Epithelial cell of esophagus (primary cell): ENCODE measurements around the gene SAMHD1.

Source experiments
- DNase-seq: peaks from one replicate; pipeline ENCODE4 v3.0.0; 2010; ENCODE audit warnings: low read depth
- H3K4me3 ChIP-seq: 2 replicates; pipeline ENCODE4 v1.5.1; 2011; ENCODE audit warnings: mild to moderate bottlenecking, low read length, control low read depth
- CTCF ChIP-seq: IDR thresholded peaks from 2 replicates; pipeline ENCODE4 v1.5.1; 2011; ENCODE audit warnings: low read depth, mild to moderate bottlenecking, low read length, control low read depth, inconsistent platforms; ENCODE audit not compliant: insufficient read depth; ENCODE audit errors: missing control alignments

SAMHD1 gene

GRCh38 chr20:36988494-36988966 lies 37.0 kb upstream of the SAMHD1 start:
- no peak for TF ChIP-seq CTCF

GRCh38 chr20:36984257-36984638 lies 32.7 kb upstream of the SAMHD1 start:
- no peak for TF ChIP-seq CTCF
- no peak overlapping the region for H3K4me3 ChIP-seq
- no peak for DNase-seq

More at GRCh38 chr20:36988494-36988966, 37.0 kb upstream of the SAMHD1 start:
- no peak overlapping the region for H3K4me3 ChIP-seq
- DNase-seq: peak; percentile 39

DNA sequence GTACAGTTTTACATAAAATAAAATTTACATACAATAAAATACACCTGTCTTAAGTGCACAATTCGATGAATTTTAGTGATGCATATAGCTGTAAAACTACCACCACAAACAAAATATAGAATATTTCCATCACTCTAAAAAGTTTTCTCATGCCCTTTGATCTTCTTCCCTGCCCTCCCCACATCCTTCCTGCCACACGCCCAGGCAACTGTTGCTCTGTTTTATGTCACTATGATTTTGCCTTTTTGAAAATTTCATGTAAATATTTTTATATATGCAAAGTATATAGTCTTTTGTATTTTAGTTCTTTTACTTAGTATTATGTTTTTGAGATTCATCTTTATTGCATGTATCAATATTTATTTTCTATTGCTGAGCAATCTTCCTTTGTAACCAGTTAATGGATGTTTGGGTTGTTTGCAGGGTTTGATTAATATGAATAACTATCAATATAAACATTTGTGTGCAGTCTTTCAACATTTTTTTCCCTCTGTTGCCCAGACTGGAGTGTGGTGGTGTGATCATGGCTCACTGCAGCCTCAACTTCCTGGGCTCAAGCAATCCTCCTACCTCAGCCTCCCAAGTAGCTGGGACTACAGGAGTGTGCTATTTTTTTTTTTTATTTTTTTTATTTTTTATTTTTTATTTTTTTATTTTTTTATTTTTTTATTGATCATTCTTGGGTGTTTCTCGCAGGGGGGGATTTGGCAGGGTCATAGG lies 23.8 kb upstream of the SAMHD1 start:
- no peak for TF ChIP-seq CTCF
- DNase-seq: no peak
- H3K4me3 ChIP-seq: no peak overlapping the region

DNA sequence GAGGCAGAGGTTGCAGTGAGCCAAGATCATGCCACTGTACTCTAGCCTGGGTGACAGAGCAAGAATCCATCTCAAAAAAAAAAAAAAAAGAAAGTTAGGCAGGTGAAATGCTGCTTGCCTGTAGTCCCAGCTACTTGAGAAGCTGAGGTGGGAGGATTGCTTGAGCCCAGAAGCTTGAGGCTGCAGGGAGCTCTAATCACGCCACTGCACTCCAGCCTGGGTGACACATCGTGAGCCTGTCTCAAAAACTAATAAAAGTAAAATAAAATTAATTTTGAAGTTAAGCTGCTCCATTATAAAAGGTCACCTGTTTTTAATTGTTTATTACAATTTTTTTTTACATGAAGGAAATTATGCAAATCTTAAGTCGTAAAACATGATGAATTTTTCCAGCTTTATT lies 23.2 kb upstream of the SAMHD1 start:
- no peak overlapping the region for H3K4me3 ChIP-seq
- DNase-seq: no peak
- no peak for TF ChIP-seq CTCF

- no peak for TF ChIP-seq CTCF
- H3K4me3 ChIP-seq: no peak overlapping the region
- no peak for DNase-seq
Observed at GRCh38 chr20:36971103-36971502, 19.6 kb upstream of the SAMHD1 start.

DNA sequence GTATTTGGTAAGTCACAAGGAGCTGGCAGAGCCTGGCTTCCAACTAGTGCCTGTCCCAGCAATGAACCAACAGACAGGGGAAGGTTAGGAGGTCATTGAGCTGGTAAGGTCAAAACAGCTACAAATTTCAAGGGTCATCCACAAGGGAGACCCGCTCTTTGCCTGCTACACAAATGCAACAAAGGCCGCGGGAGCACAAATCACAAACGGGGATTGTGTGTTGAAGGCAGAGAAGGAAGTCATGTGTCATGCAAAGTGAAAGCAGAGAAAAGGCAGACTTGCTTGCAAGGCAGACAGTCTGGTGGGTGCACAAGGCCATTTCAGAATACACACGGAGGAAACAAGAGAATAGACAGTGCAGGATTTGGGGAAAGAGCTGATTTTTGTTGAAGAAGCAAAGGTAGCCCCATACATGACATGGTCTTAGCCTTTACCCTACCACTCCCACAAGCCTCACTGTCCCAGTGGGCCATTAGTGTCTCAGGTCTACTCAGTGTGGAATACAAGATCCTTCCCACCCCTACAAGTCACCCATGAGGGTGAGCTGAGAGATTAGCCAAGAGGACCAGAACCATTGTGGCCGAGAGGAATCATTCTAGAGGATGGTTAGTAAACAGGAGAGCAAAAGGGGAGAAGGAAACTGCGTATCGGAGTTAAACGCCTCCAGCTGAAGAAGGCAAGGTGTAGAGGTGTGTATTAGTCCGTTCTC lies 18.1 kb upstream of the SAMHD1 start:
- no peak for DNase-seq
- TF ChIP-seq CTCF: no peak
- H3K4me3 ChIP-seq: no peak overlapping the region
